ENCODE measurements around the gene FAM43A.

The FAM43A gene, protein sequence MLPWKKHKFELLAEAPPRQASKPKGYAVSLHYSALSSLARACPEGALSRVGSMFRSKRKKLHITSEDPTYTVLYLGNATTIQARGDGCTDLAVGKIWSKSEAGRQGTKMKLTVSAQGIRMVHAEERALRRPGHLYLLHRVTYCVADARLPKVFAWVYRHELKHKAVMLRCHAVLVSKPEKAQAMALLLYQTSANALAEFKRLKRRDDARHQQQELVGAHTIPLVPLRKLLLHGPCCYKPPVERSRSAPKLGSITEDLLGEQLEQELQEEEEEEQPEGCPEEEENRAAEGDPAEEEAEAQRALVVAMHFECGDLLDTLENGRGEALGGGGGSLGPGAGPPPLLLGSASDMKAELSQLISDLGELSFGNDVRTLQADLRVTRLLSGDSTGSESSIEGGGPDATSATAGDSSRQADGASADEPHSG

DNA sequence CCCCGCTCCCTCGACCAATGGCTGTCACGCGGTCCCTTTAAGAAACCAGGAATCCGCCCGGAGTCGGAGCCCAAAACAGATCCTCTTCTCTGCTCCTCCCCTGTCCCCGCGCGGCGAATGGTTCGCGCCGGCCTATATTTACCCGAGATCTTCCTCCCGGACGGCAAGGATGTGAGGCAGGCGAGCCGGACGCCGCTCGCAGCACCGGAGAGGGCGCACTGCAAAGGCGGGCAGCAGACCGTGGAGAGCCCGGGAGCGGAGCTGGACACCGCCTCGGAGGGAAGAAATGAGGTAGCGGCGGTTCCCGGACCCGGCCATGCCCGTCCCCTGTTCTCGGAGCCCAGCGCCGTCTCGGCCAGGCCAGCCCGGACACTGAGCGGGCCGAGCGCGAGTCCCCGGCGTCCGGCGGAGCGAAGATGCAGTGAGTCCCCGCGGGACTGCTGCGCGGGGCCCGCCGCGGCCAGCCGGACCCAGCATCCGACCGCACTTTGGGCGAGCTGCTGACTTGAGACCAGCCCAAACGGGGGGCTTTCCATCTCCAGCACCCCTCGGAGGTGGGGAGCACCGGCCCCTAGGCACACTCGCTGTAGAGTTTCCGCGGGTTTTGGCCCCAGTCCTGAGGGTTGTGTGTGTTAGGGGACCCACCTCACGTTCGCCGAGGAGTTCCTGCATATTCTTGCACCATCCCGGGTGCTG is at the start of gene FAM43A:
FAM43A (plus strand) TSS at position 166 of the 696 bp plus-strand sequence. CDS start 944 bp downstream, outside the sequence.
- DNase-seq (ENCODE audit: low read depth in 2 of 3, low spot score in 1 of 3): peak; percentile 69 to 79 (median 72)

- no peak for DNase-seq (ENCODE audit: low read depth in 2 of 3, low spot score in 1 of 3)
Observed at GRCh38 chr3:194637066-194637465, 48.6 kb upstream of the FAM43A start.

DNA sequence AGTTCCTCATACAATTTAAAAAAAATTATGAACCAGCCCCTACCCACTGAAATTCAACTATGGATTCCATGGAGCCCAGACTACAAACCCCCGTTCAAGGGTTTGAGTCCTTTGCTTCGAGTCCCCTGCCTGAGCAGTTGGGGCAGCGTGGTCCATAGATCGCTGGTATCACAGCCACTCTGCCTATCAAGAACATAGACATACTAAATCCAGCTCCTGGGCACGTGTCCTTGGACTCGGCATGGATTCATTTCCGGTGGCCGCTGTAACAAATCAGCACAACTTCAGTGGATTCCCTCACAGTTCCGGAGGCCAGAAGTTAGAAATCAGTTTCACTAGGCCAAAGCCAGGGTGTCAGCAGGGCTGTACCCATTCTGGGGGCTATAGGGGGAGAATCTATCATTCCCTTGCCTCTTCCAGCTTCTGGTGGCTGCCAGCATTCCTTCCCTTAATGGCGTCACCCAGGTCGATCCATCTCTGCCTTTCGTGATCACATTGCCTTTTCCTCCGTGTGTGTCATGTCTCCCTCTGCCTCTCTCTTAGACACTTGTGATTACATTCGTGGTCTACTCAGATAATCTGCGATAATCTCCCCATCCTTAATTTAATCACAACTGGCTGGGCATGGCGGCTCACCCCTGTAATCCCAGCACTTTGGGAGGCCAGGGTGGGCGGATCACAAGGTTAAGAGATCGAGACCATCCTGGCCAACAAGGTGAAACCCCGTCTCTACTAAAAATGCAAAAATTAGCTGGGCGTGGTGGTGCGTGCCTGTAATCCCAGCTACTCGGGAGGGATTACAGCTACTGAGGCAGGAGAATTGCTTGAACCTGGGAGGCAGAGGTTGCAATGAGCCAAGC is 47.9 kb upstream of the FAM43A start:
- no peak for DNase-seq (ENCODE audit: low read depth in 2 of 3, low spot score in 1 of 3)

DNA sequence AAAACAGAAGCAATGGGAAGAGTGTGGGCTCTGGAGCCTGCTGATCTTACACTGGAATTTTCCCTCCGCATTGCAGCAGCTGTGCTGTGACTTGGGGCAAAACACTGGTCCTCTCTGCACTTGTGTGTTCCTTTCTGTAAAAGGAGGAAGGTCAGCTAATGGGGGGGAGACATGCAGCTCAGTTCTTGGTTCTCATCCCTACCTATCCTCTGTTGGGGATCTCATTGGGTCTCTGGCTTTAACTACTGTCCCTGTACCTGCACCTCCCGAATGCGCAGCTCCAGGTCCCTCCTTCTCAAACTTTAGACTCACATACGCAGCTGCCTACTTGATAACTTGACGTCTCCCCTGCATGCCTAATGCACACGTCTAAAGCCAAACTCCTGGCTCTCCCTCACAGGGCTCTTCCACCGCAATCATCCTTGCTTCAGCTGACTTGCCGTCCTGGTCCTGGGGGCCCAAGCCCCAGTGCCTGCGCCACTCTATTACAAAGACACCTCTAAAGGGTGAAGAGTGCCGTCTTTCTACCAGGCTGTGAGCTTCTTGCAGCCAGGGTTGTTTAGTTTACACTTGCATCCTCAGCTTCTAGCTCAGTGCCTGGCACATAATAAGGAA is 46.6 kb upstream of the FAM43A start:
- no peak for DNase-seq (ENCODE audit: low read depth in 2 of 3, low spot score in 1 of 3)

- DNase-seq (ENCODE audit: low read depth in 2 of 3, low spot score in 1 of 3): peak in 1 of 3 donors; percentile 26
Observed at GRCh38 chr3:194640829-194641228, 44.9 kb upstream of the FAM43A start.

- DNase-seq (ENCODE audit: low read depth in 2 of 3, low spot score in 1 of 3): no peak
Observed at GRCh38 chr3:194642769-194643168, 42.9 kb upstream of the FAM43A start.

- DNase-seq (ENCODE audit: low read depth in 2 of 3, low spot score in 1 of 3): no peak
Observed at GRCh38 chr3:194647747-194648146, 37.9 kb upstream of the FAM43A start.

- no peak for DNase-seq (ENCODE audit: low read depth in 2 of 3, low spot score in 1 of 3)
Observed at GRCh38 chr3:194654443-194654842, 31.2 kb upstream of the FAM43A start.

DNA sequence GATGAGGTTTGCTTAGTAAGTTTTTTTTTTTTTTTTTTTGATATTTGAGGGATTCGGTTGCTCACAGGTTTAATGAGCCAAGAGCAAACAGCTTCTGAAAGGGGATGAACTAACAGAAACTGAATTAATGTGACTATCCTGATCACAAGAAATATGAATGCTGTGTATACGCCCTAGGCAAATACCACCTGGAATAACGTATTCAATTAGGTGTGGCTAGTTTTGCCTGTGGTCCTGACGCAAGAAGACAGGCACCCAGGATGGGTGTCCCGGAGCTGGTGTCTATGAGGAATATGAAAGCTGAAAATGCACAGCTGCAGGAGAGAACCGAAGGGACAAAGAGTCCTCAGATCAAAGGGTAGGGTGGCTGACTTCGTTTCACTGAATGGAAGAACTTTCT is 28.2 kb upstream of the FAM43A start:
- no peak for DNase-seq (ENCODE audit: low read depth in 2 of 3, low spot score in 1 of 3)

DNA sequence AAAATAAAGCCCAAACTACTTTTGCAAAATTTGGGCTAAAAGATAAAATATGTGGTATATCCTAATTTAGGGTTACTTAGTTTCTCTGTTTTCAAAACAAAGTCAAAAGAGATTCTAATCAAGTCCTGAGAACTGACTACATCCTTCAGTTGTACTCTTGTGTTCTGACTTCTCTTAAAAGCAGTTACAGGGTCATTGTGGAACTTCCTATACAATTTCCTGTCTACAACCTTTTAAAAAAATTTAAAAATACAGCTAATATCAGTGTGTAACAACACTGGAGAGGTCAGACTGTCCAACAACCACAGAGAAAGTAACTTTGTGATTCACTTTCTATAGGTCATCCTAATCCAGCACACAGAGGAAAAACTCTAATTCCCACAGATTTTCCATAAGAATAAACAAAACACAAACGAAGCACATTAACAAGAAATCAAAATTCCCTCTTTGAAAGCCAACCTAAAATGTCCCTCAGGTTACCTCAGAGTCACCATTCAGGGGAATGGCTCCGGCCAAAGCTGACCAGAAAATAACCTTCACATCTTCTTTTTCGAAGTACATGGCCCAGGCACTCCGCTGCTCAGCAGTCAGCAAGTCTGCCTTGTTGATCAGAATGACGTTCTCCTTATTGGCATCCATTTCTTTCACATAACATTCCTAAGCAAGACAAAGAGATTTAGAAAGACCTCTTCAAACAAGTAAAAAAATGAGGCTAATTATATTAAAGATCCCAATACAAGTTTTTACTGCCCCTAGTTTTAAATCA is 27.0 kb upstream of the FAM43A start:
- DNase-seq (ENCODE audit: low read depth in 2 of 3, low spot score in 1 of 3): no peak

GRCh38 chr3:194659778-194660177 is 25.9 kb upstream of the FAM43A start:
- DNase-seq (ENCODE audit: low read depth in 2 of 3, low spot score in 1 of 3): no peak

GRCh38 chr3:194661374-194661773 is 24.3 kb upstream of the FAM43A start:
- no peak for DNase-seq (ENCODE audit: low read depth in 2 of 3, low spot score in 1 of 3)

- DNase-seq (ENCODE audit: low read depth in 2 of 3, low spot score in 1 of 3): no peak
Observed at GRCh38 chr3:194661946-194662345, 23.7 kb upstream of the FAM43A start.

DNA sequence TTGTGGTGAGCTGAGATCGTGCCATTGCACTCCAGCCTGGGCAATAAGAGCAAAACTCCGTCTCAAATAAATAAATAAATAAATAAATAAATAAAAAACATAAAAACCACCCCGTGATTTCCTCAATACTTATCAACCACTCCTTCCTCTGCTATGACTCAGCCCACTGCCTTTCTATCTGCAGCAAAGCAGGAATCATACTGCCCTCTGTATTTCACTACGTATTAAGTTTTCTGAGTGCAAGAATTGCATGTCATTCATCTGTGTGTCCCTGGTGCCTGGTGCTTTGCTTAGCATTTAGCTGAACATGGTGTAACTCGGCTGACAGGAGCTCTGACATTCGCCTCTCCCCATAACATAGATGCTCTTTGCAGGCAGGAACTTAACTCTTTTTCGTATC is 20.8 kb upstream of the FAM43A start:
- DNase-seq (ENCODE audit: low read depth in 2 of 3, low spot score in 1 of 3): no peak

DNA sequence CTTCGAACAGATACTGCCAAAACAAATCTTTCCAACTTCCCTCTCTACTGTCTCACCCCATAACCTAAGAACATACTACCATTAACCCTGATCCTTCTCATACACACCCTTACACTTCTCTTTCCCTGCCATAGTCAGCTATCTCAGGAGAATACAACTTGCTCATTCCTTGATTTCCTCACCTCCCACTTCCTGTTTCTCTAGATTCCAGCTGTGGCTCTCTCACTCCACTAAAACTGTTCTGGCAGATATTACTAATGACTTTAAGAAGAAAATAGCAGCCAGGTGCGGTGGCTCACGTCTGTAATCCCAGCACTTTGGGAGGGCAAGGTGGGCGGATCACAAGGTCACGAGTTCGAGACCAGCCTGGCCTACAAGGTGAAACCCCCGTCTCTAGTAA is 18.3 kb upstream of the FAM43A start:
- no peak for DNase-seq (ENCODE audit: low read depth in 2 of 3, low spot score in 1 of 3)

DNA sequence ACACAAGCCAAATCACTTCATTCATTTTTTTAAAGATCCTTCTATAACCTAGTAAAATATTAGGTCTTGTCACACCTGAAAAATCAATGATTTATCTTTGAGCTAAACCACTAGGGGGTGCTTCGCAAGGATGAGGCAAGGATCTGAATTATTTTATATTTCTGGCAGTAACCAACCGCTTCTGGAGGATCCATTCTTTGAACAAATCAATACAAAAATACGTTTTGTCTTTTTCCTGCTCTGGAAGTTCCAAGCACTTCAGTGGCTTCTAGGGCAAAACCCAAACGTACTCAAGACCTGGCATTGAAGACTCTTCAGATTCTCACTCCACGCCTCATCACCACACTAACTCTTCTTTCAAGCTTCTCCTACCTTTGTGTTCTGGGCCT is 14.2 kb upstream of the FAM43A start:
- no peak for DNase-seq (ENCODE audit: low read depth in 2 of 3, low spot score in 1 of 3)

- DNase-seq (ENCODE audit: low read depth in 2 of 3, low spot score in 1 of 3): peak; percentile 79 to 92 (median 86)
Observed at GRCh38 chr3:194671900-194672808, 13.5 kb upstream of the FAM43A start, which contains the start of gene LSG1. Gene LSG1 (minus strand): TSS chr3:194672191. CDS start chr3:194672162, 29 bp downstream.

DNA sequence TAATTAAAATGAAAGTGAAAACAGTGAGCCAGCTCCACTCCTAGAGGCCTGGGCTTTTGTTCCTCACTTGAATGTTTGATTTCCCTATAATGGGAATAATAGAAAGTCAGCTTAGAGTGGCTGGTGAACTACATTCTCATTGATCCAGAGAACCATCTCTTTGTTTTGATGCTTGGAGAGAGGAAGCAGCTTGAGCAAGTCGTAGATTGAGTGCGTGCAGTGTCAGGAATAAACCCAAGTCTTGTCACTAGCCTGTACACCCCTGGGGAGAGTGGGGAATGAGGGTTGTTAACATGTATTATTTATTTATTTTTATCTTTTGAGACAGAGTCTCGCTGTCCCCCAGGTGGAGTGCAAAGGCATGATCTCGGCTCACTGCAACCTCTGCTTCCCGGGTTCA is 12.8 kb upstream of the FAM43A start:
- DNase-seq (ENCODE audit: low read depth in 2 of 3, low spot score in 1 of 3): no peak

DNA sequence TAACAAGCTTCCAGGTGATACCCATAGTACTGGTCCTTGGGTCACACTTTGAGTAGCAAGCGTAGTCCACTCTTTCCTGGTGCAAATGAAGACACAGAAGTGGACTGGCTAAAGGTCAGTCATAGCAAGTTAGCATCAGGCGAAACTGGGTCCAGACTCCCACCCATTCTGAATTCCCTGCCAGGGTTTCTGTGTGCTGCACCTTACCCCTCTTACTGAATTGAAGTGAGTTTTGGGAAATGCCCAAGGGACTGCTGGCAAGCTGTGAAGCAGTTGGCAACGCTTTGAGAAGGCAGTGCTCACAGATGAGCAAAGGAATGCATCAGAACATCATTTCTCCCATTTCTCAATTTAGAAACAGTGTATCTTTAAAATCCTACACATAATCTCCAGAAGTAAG is 11.9 kb upstream of the FAM43A start:
- DNase-seq (ENCODE audit: low read depth in 2 of 3, low spot score in 1 of 3): no peak

Measured in stimulated activated CD4-positive, alpha-beta T cell treated with anti-CD3 and anti-CD28 coated beads, Interleukin-12 subunit alpha, Interleukin-12 subunit beta, amount 100 ng/mL, for 48 hours (primary cell).